Measurements from ENCODE around the gene ZDHHC8.

Gene ZDHHC8

DNA sequence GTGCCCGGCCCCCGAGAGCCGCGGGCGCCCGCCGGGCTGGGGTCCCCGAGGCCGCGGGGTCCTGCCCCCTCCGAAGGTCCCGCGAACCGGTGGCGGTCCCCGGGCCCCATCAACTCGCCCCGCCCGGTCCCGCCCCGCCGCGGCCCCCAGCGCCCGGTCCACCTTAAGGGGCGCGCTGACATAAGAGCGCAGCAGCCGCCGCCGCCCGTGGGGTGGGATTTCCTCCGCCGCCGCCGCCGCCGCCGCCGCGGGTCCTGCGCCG lies at the start of gene ZDHHC8:
TSS of gene ZDHHC8 (plus strand) at position 208 of the 262 bp plus-strand sequence. CDS start 144 bp downstream, outside the sequence.
- Histone ChIP-seq H3K4me3 (ENCODE audit: low read length) (peak within 1 kb of the TSS; percentile 67), H3K9me3 (ENCODE audit: insufficient read depth, low read depth, low read length) (no peaks in the 10 kb centered on the region), H3K36me3 (ENCODE audit: insufficient read depth, low read depth, low read length) (peaks cover 20% of the 10 kb centered on the region), H3K27me3 (ENCODE audit: insufficient read depth, low read length) (no peaks in the 10 kb centered on the region; the same call in 1 of the 2 replicates), H3K27ac (ENCODE audit: low read length) (no peak within 1 kb of the TSS), H3K4me1 (ENCODE audit: insufficient read depth, low read length) (no peaks in the 10 kb centered on the region), H3K9ac (ENCODE audit: low read depth, low read length) (peak within 1 kb of the TSS; percentile 58; the same call in 1 of the 2 replicates)

DNA sequence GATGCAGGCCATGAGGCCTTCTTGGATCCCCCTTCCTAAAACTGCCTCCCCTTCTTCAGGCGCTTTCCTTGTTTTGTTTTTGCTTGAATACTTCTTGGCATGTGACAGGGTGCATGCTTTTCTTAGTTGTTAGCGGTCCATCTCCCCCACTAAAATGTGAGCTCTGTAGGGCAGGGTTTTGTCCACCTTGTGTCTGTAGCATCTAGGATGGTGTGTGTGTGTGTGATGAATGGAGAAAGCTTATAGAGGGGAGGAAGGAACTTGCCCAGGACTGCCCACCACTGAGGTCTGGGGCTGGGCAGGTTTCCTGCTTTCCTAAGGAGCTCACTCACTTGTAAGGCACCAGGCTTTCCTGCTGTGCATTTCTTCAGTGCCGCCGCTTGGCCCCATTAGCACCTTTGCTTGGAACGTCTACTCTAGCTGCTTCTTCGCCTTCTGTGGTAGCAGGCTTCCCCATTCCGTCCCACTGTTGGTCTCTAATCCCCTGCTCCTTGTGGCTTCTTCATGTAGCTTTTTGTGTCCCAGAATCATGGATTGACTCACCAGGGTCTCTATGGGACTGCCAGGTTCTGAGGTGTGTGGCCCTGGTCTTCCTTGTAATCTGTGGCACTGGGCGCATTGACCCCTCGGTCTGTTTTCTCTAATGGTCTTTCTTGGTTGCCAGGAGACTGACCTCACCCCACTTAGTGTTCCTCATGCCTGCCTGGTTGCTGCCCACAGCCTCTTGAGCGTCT lies 48.3 kb upstream of the ZDHHC8 start:
- peaks cover 16% of the 10 kb centered on the region; the same call in 1 of the 2 replicates for H3K4me1 ChIP-seq (ENCODE audit: insufficient read depth, low read length)
- no peak overlapping the region for H3K4me3 ChIP-seq (ENCODE audit: low read length)
- no peaks in the 10 kb centered on the region for H3K9me3 ChIP-seq (ENCODE audit: insufficient read depth, low read depth, low read length)
- no peaks in the 10 kb centered on the region for H3K27me3 ChIP-seq (ENCODE audit: insufficient read depth, low read length)
- H3K36me3 ChIP-seq (ENCODE audit: insufficient read depth, low read depth, low read length), result peaks cover 50% of the 10 kb centered on the region
- H3K9ac ChIP-seq (ENCODE audit: low read depth, low read length), result peak overlapping the region; percentile 59
- no peak overlapping the region for H3K27ac ChIP-seq (ENCODE audit: low read length)

GRCh38 chr22:20083891-20084546 lies 47.6 kb upstream of the ZDHHC8 start:
- H3K9me3 ChIP-seq (ENCODE audit: insufficient read depth, low read depth, low read length), result no peaks in the 10 kb centered on the region
- H3K4me3 ChIP-seq (ENCODE audit: low read length), result 0 out of 2 replicates have a peak overlapping the region, but pooled peaks have one; percentile 7
- H3K4me1 ChIP-seq (ENCODE audit: insufficient read depth, low read length), result peaks cover 16% of the 10 kb centered on the region; the same call in 1 of the 2 replicates
- peak overlapping the region; percentile 59; the same call in 1 of the 2 replicates for H3K9ac ChIP-seq (ENCODE audit: low read depth, low read length)
- H3K36me3 ChIP-seq (ENCODE audit: insufficient read depth, low read depth, low read length), result peaks cover 57% of the 10 kb centered on the region
- no peak overlapping the region for H3K27ac ChIP-seq (ENCODE audit: low read length)
- no peaks in the 10 kb centered on the region for H3K27me3 ChIP-seq (ENCODE audit: insufficient read depth, low read length)

GRCh38 chr22:20084547-20085413 lies 46.8 kb upstream of the ZDHHC8 start:
- no peaks in the 10 kb centered on the region for H3K27me3 ChIP-seq (ENCODE audit: insufficient read depth, low read length)
- 0 out of 2 replicates have a peak overlapping the region, but pooled peaks have one; percentile 7 for H3K4me3 ChIP-seq (ENCODE audit: low read length)
- H3K9ac ChIP-seq (ENCODE audit: low read depth, low read length), result peak overlapping the region; percentile 38; the same call in 1 of the 2 replicates
- H3K4me1 ChIP-seq (ENCODE audit: insufficient read depth, low read length), result peaks cover 16% of the 10 kb centered on the region; the same call in 1 of the 2 replicates
- no peak overlapping the region for H3K27ac ChIP-seq (ENCODE audit: low read length)
- no peaks in the 10 kb centered on the region for H3K9me3 ChIP-seq (ENCODE audit: insufficient read depth, low read depth, low read length)
- H3K36me3 ChIP-seq (ENCODE audit: insufficient read depth, low read depth, low read length), result peaks cover 65% of the 10 kb centered on the region

DNA sequence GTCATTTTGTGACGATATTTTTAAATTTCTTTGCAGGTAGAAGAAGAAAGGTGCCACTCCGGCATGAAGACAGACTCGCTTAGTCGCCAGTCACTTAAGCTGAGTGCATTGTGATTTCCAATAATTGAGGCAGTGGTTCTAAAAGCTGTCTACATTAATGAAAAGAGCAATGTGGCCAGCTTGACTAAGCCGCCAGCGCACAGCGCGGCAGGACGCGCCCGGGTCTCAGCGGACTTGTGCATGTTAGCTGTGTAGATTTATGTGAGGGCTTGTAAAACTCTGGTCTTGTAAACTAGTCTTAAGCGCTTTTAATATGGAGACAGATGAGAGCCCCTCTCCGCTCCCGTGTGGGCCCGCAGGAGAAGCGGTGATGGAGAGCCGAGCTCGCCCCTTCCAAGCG lies 46.0 kb upstream of the ZDHHC8 start:
- Histone ChIP-seq H3K27me3 (ENCODE audit: insufficient read depth, low read length) (no peaks in the 10 kb centered on the region), H3K36me3 (ENCODE audit: insufficient read depth, low read depth, low read length) (peaks cover 73% of the 10 kb centered on the region), H3K27ac (ENCODE audit: low read length) (no peak overlapping the region), H3K4me1 (ENCODE audit: insufficient read depth, low read length) (peaks cover 16% of the 10 kb centered on the region; the same call in 1 of the 2 replicates), H3K9ac (ENCODE audit: low read depth, low read length) (peak overlapping the region; percentile 38; the same call in 1 of the 2 replicates), H3K9me3 (ENCODE audit: insufficient read depth, low read depth, low read length) (no peaks in the 10 kb centered on the region), H3K4me3 (ENCODE audit: low read length) (no peak overlapping the region)

DNA sequence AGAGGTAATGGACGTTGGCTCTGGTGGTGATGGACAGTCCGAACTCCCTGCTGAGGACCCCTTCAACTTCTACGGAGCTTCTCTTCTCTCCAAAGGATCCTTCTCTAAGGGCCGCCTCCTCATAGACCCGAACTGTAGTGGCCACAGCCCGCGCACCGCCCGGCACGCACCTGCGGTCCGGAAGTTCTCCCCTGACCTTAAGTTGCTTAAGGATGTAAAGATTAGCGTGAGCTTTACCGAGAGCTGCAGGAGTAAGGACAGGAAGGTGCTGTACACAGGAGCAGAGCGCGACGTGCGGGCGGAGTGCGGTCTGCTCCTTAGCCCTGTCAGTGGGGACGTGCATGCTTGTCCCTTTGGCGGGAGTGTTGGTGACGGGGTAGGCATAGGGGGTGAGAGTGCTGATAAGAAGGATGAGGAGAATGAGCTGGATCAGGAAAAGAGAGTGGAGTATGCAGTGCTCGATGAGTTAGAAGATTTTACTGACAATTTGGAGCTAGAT lies 45.5 kb upstream of the ZDHHC8 start:
- Histone ChIP-seq H3K4me1 (ENCODE audit: insufficient read depth, low read length) (peaks cover 16% of the 10 kb centered on the region; the same call in 1 of the 2 replicates), H3K9me3 (ENCODE audit: insufficient read depth, low read depth, low read length) (no peaks in the 10 kb centered on the region), H3K27me3 (ENCODE audit: insufficient read depth, low read length) (no peaks in the 10 kb centered on the region), H3K36me3 (ENCODE audit: insufficient read depth, low read depth, low read length) (peaks cover 78% of the 10 kb centered on the region), H3K4me3 (ENCODE audit: low read length) (no peak overlapping the region), H3K27ac (ENCODE audit: low read length) (no peak overlapping the region), H3K9ac (ENCODE audit: low read depth, low read length) (no peak overlapping the region)

DNA sequence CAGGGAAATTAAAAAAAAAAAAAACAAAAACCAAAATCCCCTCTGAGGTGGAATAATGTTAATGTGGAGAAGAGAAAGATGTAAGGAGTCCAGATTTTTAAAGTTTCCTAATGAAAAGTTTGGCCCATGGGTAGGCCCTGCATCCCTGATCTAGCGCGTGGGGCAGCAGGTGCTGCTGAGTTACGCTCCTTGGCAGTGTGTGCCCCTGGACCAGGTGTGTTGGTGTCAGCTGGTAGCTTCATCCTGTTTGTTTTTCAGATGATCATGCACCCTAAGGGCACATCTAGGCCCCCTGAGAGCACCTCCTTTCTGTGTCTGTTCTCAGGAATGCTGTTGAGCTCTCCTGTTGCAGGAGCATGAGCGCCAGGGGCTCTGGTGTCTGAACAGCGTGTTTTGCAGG lies 44.8 kb upstream of the ZDHHC8 start:
- Histone ChIP-seq H3K9me3 (ENCODE audit: insufficient read depth, low read depth, low read length) (no peaks in the 10 kb centered on the region), H3K9ac (ENCODE audit: low read depth, low read length) (no peak overlapping the region), H3K27me3 (ENCODE audit: insufficient read depth, low read length) (no peaks in the 10 kb centered on the region), H3K27ac (ENCODE audit: low read length) (no peak overlapping the region), H3K36me3 (ENCODE audit: insufficient read depth, low read depth, low read length) (peaks cover 78% of the 10 kb centered on the region), H3K4me1 (ENCODE audit: insufficient read depth, low read length) (peaks cover 11% of the 10 kb centered on the region; the same call in 1 of the 2 replicates), H3K4me3 (ENCODE audit: low read length) (no peak overlapping the region)

DNA sequence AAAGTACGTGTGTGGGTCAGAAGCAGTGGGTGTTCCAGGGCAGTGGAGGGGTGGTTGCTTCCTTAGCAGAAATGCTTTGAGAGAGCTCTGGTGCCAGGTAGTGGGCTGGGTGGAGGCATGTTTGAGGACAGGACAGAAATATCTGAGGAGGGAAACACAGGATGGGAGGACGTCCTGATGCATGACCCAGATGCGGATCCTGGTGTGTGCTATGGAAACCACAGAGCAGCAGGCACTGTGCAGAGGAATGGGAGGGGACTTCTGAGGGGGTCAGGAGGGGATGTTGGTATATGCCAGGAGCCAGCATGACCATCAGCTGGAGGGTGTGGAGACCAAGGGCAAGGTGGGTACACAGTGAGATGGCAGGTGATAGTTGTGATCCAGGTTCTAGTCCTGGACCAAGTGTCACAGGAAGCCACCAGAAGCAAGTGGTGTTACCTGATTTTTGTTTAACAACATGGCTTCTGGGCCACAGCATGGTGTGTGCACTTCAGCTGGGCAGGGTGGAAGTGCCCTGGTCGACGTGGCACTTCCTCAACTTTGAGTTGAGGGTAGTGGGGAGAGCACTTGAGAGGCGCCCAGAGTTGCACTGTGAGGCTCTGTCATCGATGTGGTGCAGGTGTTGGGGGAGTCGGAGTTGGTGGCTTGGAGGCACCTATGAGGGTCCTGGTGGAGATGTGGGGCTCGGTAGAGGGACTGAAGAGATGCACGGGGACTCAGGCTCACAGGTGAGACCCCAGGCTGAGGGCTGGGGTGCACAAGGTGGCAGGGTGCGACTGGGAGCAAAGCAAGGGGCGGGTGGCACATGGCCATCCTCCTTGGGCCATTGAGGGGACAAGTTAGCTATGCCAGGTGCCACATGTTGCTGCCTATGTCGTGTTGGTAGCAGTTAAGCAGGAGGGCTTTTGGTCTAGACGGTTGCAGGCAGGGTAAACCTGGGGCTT lies 44.0 kb upstream of the ZDHHC8 start:
- Histone ChIP-seq H3K27ac (ENCODE audit: low read length) (no peak overlapping the region), H3K36me3 (ENCODE audit: insufficient read depth, low read depth, low read length) (peaks cover 82% of the 10 kb centered on the region), H3K27me3 (ENCODE audit: insufficient read depth, low read length) (no peaks in the 10 kb centered on the region), H3K4me3 (ENCODE audit: low read length) (no peak overlapping the region), H3K9ac (ENCODE audit: low read depth, low read length) (no peak overlapping the region), H3K4me1 (ENCODE audit: insufficient read depth, low read length) (0 out of 2 replicates have a peak, but pooled peaks cover 11% of the 10 kb centered on the region), H3K9me3 (ENCODE audit: insufficient read depth, low read depth, low read length) (no peaks in the 10 kb centered on the region)

- Histone ChIP-seq H3K27me3 (ENCODE audit: insufficient read depth, low read length) (no peaks in the 10 kb centered on the region), H3K4me3 (ENCODE audit: low read length) (no peak overlapping the region), H3K36me3 (ENCODE audit: insufficient read depth, low read depth, low read length) (peaks cover 85% of the 10 kb centered on the region), H3K9me3 (ENCODE audit: insufficient read depth, low read depth, low read length) (no peaks in the 10 kb centered on the region), H3K9ac (ENCODE audit: low read depth, low read length) (no peak overlapping the region), H3K27ac (ENCODE audit: low read length) (no peak overlapping the region), H3K4me1 (ENCODE audit: insufficient read depth, low read length) (0 out of 2 replicates have a peak, but pooled peaks cover 5% of the 10 kb centered on the region)
These were observed 43.3 kb upstream of the ZDHHC8 start for GRCh38 chr22:20088263-20088648.

- Histone ChIP-seq H3K4me1 (ENCODE audit: insufficient read depth, low read length) (0 out of 2 replicates have a peak, but pooled peaks cover 4% of the 10 kb centered on the region), H3K36me3 (ENCODE audit: insufficient read depth, low read depth, low read length) (peaks cover 94% of the 10 kb centered on the region), H3K4me3 (ENCODE audit: low read length) (no peak overlapping the region), H3K9me3 (ENCODE audit: insufficient read depth, low read depth, low read length) (no peaks in the 10 kb centered on the region), H3K27me3 (ENCODE audit: insufficient read depth, low read length) (no peaks in the 10 kb centered on the region), H3K9ac (ENCODE audit: low read depth, low read length) (no peak overlapping the region), H3K27ac (ENCODE audit: low read length) (no peak overlapping the region)
These were observed 42.2 kb upstream of the ZDHHC8 start for GRCh38 chr22:20089226-20089976.
